ENCODE results near the gene SUV39H1. TPM values are rescaled to one million over a fixed set of nuclear protein-coding genes. Genes with fewer than 3 reads are reported as not detected.
"Not testable (repeated sequence)": the region's sequence is repeated elsewhere in the genome, so short reads cannot be mapped to it uniquely, and the experiment has no call there.

SUV39H1 gene
- total and polyA plus RNA-seq, 2 of the 13 experiments (the other 11 are each of a cell fraction or from before 2014, with no cell fraction given), result 5.2 to 10.1 TPM

- CTCF ChIA-PET (ENCODE audit: low intra/inter-chr PET ratio, low total read pairs); H3K36me3 ChIP-seq (replicated peaks in 1 of 2; ENCODE audit: control insufficient read depth in 1 of 2, insufficient read depth in 2 of 2, low read length in 2 of 2); H3K27me3 ChIP-seq (ENCODE audit: control insufficient read depth in 1 of 2, insufficient read depth in 2 of 2, low read length in 2 of 2); H3K4me3 ChIP-seq (replicated peaks in 1 of 3; ENCODE audit: insufficient read depth in 1 of 3, low read depth in 2 of 3, low read length in 3 of 3); ATAC-seq; FAIRE-seq; H3K9me3 ChIP-seq (ENCODE audit: low read length); H3K4me2 ChIP-seq (ENCODE audit: low read depth, low read length); H3K27ac ChIP-seq (ENCODE audit: extremely low read length, insufficient read depth, low read length); BruUV-seq (replicated peaks); in situ Hi-C loops (cut with HindIII; ENCODE audit: extremely low pct_ligation_motif_present, low pct_unique_long_range_greater_than_20kb); intact Hi-C loops (cut with micrococcal nuclease; ENCODE audit: unreplicated experiment); H2AFZ ChIP-seq (ENCODE audit: low read length); DNase-seq (ENCODE audit: low spot score); H3K79me2 ChIP-seq (ENCODE audit: insufficient read depth, low read length); H3K9ac ChIP-seq (ENCODE audit: insufficient read depth, low read depth, low read length); POLR2A ChIA-PET; H4K20me1 ChIP-seq (ENCODE audit: insufficient read depth, low read length): not testable (repeated sequence)
- 73% methylated on average over 6 of the region's 6 CpGs for WGBS (ENCODE audit: low lambda C conversion rate)
- peaks cover 11% of the 10 kb centered on the region for H3K4me1 ChIP-seq (ENCODE audit: insufficient read depth, low read length)
Measured at GRCh38 chrX:48680925-48681324, 15.6 kb upstream of the SUV39H1 start.

GRCh38 chrX:48681539-48682183, 14.9 kb upstream of the SUV39H1 start:
- BruUV-seq (replicated peaks), result no TSS peak
- Histone ChIP-seq H3K79me2 (ENCODE audit: insufficient read depth, low read length) (peaks cover 2% of the 10 kb centered on the region), H3K9ac (ENCODE audit: insufficient read depth, low read depth, low read length) (no peak overlapping the region), H3K4me3 (replicated peaks in 1 of 3; ENCODE audit: insufficient read depth in 1 of 3, low read depth in 2 of 3, low read length in 3 of 3) (no peak overlapping the region), H2AFZ (ENCODE audit: low read length) (no peak overlapping the region), H3K27ac (ENCODE audit: extremely low read length, insufficient read depth, low read length) (no peak overlapping the region), H3K9me3 (ENCODE audit: low read length) (no peaks in the 10 kb centered on the region), H3K27me3 (ENCODE audit: control insufficient read depth in 1 of 2, insufficient read depth in 2 of 2, low read length in 2 of 2) (no peaks in the 10 kb centered on the region), H3K4me1 (ENCODE audit: insufficient read depth, low read length) (peaks cover 11% of the 10 kb centered on the region), H3K4me2 (ENCODE audit: low read depth, low read length) (no peak overlapping the region), H3K36me3 (replicated peaks in 1 of 2; ENCODE audit: control insufficient read depth in 1 of 2, insufficient read depth in 2 of 2, low read length in 2 of 2) (no peaks in the 10 kb centered on the region), H4K20me1 (ENCODE audit: insufficient read depth, low read length) (no peaks in the 10 kb centered on the region)
- FAIRE-seq (no peak), ATAC-seq (no peak), DNase-seq (ENCODE audit: low spot score) (no peak)
- CTCF ChIA-PET (ENCODE audit: low intra/inter-chr PET ratio, low total read pairs), result no interaction called here
- 20% methylated on average over 2 of the region's 10 CpGs for WGBS (ENCODE audit: low lambda C conversion rate)
- POLR2A ChIA-PET, result no interaction called here
- intact Hi-C loops (cut with micrococcal nuclease; ENCODE audit: unreplicated experiment) (no loop called here), in situ Hi-C loops (cut with HindIII; ENCODE audit: extremely low pct_ligation_motif_present, low pct_unique_long_range_greater_than_20kb) (no loop called here)
- TF ChIP-seq DPF2 (CRISPR knock-in tag; IDR thresholded peaks at IDR 0.05; ENCODE audit: borderline replicate concordance, low read depth) (no peak), NFYB (CRISPR knock-in tag; IDR thresholded peaks at IDR 0.05) (no peak), ZNF235 (CRISPR knock-in tag; IDR thresholded peaks at IDR 0.05; ENCODE audit: borderline replicate concordance) (no peak), ZNF138 (CRISPR knock-in tag; IDR thresholded peaks at IDR 0.05; ENCODE audit: low read depth) (no peak), ZNF263 (CRISPR knock-in tag; IDR thresholded peaks at IDR 0.05) (peak; percentile 56; the same call in 1 of the 2 replicates), MIER3 (CRISPR knock-in tag; IDR thresholded peaks at IDR 0.05; ENCODE audit: borderline replicate concordance) (no peak)
- TF ChIP-seq, protein P1, sequence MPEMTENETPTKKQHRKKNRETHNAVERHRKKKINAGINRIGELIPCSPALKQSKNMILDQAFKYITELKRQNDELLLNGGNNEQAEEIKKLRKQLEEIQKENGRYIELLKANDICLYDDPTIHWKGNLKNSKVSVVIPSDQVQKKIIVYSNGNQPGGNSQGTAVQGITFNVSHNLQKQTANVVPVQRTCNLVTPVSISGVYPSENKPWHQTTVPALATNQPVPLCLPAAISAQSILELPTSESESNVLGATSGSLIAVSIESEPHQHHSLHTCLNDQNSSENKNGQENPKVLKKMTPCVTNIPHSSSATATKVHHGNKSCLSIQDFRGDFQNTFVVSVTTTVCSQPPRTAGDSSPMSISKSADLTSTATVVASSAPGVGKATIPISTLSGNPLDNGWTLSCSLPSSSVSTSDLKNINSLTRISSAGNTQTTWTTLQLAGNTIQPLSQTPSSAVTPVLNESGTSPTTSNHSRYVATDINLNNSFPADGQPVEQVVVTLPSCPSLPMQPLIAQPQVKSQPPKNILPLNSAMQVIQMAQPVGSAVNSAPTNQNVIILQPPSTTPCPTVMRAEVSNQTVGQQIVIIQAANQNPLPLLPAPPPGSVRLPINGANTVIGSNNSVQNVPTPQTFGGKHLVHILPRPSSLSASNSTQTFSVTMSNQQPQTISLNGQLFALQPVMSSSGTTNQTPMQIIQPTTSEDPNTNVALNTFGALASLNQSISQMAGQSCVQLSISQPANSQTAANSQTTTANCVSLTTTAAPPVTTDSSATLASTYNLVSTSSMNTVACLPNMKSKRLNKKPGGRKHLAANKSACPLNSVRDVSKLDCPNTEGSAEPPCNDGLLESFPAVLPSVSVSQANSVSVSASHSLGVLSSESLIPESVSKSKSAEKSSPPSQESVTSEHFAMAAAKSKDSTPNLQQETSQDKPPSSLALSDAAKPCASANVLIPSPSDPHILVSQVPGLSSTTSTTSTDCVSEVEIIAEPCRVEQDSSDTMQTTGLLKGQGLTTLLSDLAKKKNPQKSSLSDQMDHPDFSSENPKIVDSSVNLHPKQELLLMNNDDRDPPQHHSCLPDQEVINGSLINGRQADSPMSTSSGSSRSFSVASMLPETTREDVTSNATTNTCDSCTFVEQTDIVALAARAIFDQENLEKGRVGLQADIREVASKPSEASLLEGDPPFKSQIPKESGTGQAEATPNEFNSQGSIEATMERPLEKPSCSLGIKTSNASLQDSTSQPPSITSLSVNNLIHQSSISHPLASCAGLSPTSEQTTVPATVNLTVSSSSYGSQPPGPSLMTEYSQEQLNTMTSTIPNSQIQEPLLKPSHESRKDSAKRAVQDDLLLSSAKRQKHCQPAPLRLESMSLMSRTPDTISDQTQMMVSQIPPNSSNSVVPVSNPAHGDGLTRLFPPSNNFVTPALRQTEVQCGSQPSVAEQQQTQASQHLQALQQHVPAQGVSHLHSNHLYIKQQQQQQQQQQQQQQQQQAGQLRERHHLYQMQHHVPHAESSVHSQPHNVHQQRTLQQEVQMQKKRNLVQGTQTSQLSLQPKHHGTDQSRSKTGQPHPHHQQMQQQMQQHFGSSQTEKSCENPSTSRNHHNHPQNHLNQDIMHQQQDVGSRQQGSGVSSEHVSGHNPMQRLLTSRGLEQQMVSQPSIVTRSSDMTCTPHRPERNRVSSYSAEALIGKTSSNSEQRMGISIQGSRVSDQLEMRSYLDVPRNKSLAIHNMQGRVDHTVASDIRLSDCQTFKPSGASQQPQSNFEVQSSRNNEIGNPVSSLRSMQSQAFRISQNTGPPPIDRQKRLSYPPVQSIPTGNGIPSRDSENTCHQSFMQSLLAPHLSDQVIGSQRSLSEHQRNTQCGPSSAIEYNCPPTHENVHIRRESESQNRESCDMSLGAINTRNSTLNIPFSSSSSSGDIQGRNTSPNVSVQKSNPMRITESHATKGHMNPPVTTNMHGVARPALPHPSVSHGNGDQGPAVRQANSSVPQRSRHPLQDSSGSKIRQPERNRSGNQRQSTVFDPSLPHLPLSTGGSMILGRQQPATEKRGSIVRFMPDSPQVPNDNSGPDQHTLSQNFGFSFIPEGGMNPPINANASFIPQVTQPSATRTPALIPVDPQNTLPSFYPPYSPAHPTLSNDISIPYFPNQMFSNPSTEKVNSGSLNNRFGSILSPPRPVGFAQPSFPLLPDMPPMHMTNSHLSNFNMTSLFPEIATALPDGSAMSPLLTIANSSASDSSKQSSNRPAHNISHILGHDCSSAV (CRISPR knock-in tag; IDR thresholded peaks at IDR 0.05; ENCODE audit: borderline replicate concordance), result no peak
